PC-9 (cell line): ENCODE measurements around the gene NOXA1. TPM values are rescaled to one million over a fixed set of nuclear protein-coding genes. Genes with fewer than 3 reads are reported as not detected.
A peak's percentile ranks its signal among the peaks of the same experiment; 100 is the strongest.

ENCODE experiments used
- BruUV-seq: library from RNA; stranded (reverse); fragments of 400-500 nt; replicated peaks from 2 replicates; lab custom pipeline; 2021; lab: Mats Ljungman, UMichigan
- CTCF ChIA-PET: fragments of 300-600 bp; sonication (Branson Sonifier 250); formaldehyde crosslinking; loops from one replicate; lab custom pipeline; 2022; ENCODE audit warnings: antibody characterized with exemption; lab: Charles Lee
- POLR2A ChIA-PET: fragments of 300-600 bp; sonication (Branson Sonifier 250); formaldehyde crosslinking; loops from one replicate; lab custom pipeline; 2022; ENCODE audit warnings: antibody characterized with exemption; ENCODE audit not compliant: unreplicated experiment; lab: Charles Lee
- DNase-seq, 2 experiments: peaks; one replicate each; pipeline versions ENCODE4 v3.0.0 to v3.0.0-alpha.2; 2015 to 2022; ENCODE audit warnings: mixed read lengths in 1 of 2
- H2AFZ ChIP-seq: fragments of 200-600 bp; sonication (generic); 2 replicates; pipeline ENCODE4 v1.8.1; 2017; ENCODE audit warnings: antibody characterized with exemption
- H3F3A ChIP-seq: fragments of 200-600 bp; sonication (generic); 2 replicates; pipeline ENCODE4 v1.8.1; 2017; ENCODE audit warnings: antibody characterized with exemption, mild to moderate bottlenecking, low read depth; ENCODE audit not compliant: insufficient read depth
- H3K27ac ChIP-seq: fragments of 200-600 bp; sonication (generic); 2 replicates; pipeline ENCODE4 v1.6.1; 2016; ENCODE audit warnings: mixed run types
- H3K27me3 ChIP-seq: fragments of 200-600 bp; sonication (generic); 2 replicates; pipeline ENCODE4 v1.6.1; 2016; ENCODE audit warnings: low read depth, mixed run types; ENCODE audit not compliant: insufficient read depth
- H3K36me3 ChIP-seq: fragments of 200-600 bp; sonication (generic); 2 replicates; pipeline ENCODE4 v1.6.1; 2016; ENCODE audit warnings: low read depth, mixed run types
- H3K4me1 ChIP-seq: fragments of 200-600 bp; sonication (generic); replicated peaks from 2 replicates; pipeline ENCODE4 v1.6.1; 2016; ENCODE audit warnings: mixed run types; ENCODE audit not compliant: insufficient read depth
- H3K4me2 ChIP-seq: fragments of 200-600 bp; sonication (generic); 2 replicates; pipeline ENCODE4 v1.6.1; 2017; ENCODE audit warnings: mixed run types
- H3K4me3 ChIP-seq: fragments of 200-600 bp; sonication (generic); 2 replicates; pipeline ENCODE4 v1.6.1; 2016; ENCODE audit warnings: mixed run types
- H3K79me2 ChIP-seq: fragments of 200-600 bp; sonication (generic); 2 replicates; pipeline ENCODE4 v1.6.1; 2017; ENCODE audit warnings: low read depth, mixed run types
- H3K9me2 ChIP-seq: fragments of 200-600 bp; sonication (generic); 2 replicates; pipeline ENCODE4 v1.8.1; 2017; ENCODE audit warnings: mild to moderate bottlenecking; ENCODE audit not compliant: insufficient read depth
- H3K9me3 ChIP-seq: fragments of 200-600 bp; sonication (generic); 2 replicates; pipeline ENCODE4 v1.8.1; 2016; ENCODE audit warnings: low read depth; ENCODE audit not compliant: insufficient read depth
- H4K20me1 ChIP-seq: fragments of 200-600 bp; sonication (generic); 2 replicates; pipeline ENCODE4 v1.8.1; 2017; ENCODE audit not compliant: insufficient read depth
- EZH2 ChIP-seq: fragments of 200-600 bp; sonication (generic); IDR thresholded peaks from 2 replicates; pipeline ENCODE4 v1.8.0; 2017; ENCODE audit warnings: antibody characterized with exemption, low read depth
- intact Hi-C: fragments of 100-400 bp; cut with micrococcal nuclease; formaldehyde crosslinking; loops from one replicate; pipeline ENCODE4 v1.10.0; 2022; ENCODE audit not compliant: unreplicated experiment
- total RNA-seq: library from RNA; stranded (reverse); gene quantifications from 2 replicates; pipeline ENCODE4 v1.2.3, GENCODE V29; 2021
- TF ChIP-seq, protein P1 (sequence below): fragments of 200-600 bp; sonication (generic); conservative IDR thresholded peaks from 2 replicates; pipeline ENCODE4 v1.6.1; 2017; ENCODE audit warnings: mixed run types, antibody characterized with exemption, mild to moderate bottlenecking, moderate library complexity

Gene NOXA1
- total RNA-seq, 1 experiment from 2014 or later, result 10.5 TPM

DNA sequence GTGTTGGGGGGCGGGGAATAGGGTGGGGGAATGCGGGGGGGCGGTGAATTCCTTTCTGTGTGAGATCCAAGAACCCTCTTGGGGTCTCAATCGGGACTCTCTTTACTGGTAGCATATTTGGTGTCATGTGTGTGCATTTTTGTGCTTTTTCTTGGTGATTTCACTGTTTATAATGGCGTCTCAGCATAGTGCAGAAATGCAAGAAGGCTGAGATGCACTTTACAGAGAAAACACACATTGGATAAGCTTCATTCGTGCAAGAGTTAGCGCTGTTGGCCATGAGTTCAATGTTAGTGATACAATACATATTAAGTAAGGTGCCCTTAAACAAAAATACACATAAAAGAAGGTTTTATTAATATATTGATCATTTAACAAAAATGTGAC lies 18.7 kb downstream of the NOXA1 start:
- intact Hi-C loops, result no loop called here
- Histone ChIP-seq H3K9me3 (no peaks in the 10 kb centered on the region), H3K9me2 (no peaks in the 10 kb centered on the region), H3F3A (peaks cover 28% of the 10 kb centered on the region), H3K27me3 (no peaks in the 10 kb centered on the region), H3K36me3 (no peaks in the 10 kb centered on the region), H3K4me2 (peak overlapping the region; percentile 51), H3K4me3 (0 out of 2 replicates have a peak overlapping the region, but pooled peaks have one; percentile 24), H2AFZ (no peak overlapping the region), H3K4me1 (peaks cover 19% of the 10 kb centered on the region), H4K20me1 (0 out of 2 replicates have a peak, but pooled peaks cover 3% of the 10 kb centered on the region), H3K79me2 (no peaks in the 10 kb centered on the region), H3K27ac (no peak overlapping the region)
- ChIA-PET CTCF (interaction anchor here (0.6 to 1.2 kb wide), 5 partner anchors 19 to 164 kb away, joined by 3 to 17 read pairs (median 6); partner anchors contain the start of genes EXD3, NOXA1, NRARP and TOR4A), POLR2A (interaction anchor here (0.6 to 0.7 kb wide), 4 partner anchors 12 to 1018 kb away, joined by 3 to 14 read pairs (median 7); no protein-coding TSS in a partner anchor)
- DNase-seq, result no peak
- BruUV-seq, result no TSS peak
- TF ChIP-seq EZH2, result no peak
- TF ChIP-seq, protein P1, sequence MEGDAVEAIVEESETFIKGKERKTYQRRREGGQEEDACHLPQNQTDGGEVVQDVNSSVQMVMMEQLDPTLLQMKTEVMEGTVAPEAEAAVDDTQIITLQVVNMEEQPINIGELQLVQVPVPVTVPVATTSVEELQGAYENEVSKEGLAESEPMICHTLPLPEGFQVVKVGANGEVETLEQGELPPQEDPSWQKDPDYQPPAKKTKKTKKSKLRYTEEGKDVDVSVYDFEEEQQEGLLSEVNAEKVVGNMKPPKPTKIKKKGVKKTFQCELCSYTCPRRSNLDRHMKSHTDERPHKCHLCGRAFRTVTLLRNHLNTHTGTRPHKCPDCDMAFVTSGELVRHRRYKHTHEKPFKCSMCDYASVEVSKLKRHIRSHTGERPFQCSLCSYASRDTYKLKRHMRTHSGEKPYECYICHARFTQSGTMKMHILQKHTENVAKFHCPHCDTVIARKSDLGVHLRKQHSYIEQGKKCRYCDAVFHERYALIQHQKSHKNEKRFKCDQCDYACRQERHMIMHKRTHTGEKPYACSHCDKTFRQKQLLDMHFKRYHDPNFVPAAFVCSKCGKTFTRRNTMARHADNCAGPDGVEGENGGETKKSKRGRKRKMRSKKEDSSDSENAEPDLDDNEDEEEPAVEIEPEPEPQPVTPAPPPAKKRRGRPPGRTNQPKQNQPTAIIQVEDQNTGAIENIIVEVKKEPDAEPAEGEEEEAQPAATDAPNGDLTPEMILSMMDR, result no peak

DNA sequence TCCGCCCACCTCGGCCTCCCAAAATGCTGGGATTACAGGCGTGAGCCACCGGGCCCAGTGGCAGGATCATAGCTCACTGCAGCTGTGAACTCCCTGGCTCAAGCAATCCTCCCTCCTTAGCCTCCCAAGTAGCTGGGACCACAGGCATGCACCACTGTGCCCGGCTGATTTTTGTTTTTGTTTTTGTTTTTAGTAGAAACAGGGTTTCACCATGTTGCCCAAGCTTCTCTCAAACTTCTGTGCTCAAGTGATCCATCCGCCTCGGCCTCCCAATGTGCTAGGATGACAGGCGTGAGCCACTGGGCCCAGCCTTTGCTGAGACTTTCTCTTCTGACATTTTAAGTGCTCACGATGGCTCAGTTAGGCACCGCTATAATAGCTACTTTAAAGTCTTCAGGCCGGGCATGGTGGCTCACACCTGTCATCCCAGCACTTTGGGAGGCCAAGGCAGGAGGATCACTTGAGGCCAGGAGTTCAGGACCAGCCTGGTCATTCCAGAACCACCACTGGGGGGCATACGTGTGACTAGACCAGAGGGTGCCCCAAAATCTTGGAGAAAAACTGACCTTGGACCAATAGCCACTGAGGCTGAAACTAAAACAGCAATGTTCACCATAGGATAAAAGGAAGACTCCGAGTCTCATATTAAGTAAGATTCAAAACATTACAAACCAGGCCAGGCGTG lies 21.1 kb downstream of the NOXA1 start:
- Histone ChIP-seq H3K27me3 (no peaks in the 10 kb centered on the region), H2AFZ (no peak overlapping the region), H3K27ac (no peak overlapping the region), H4K20me1 (0 out of 2 replicates have a peak, but pooled peaks cover 3% of the 10 kb centered on the region), H3K9me2 (no peaks in the 10 kb centered on the region), H3K4me2 (no peak overlapping the region), H3K79me2 (no peaks in the 10 kb centered on the region), H3K9me3 (no peaks in the 10 kb centered on the region), H3K36me3 (no peaks in the 10 kb centered on the region), H3F3A (peaks cover 26% of the 10 kb centered on the region), H3K4me3 (no peak overlapping the region), H3K4me1 (peaks cover 18% of the 10 kb centered on the region)
- POLR2A ChIA-PET, result interaction anchor here (0.7 kb wide), 1 partner anchor 132 kb away, joined by 5 read pairs; no protein-coding TSS in a partner anchor
- intact Hi-C loops, result no loop called here
- CTCF ChIA-PET, result no interaction called here
- no TSS peak for BruUV-seq
- TF ChIP-seq, protein P1, result no peak
- no peak for TF ChIP-seq EZH2
- DNase-seq, result no peak

DNA sequence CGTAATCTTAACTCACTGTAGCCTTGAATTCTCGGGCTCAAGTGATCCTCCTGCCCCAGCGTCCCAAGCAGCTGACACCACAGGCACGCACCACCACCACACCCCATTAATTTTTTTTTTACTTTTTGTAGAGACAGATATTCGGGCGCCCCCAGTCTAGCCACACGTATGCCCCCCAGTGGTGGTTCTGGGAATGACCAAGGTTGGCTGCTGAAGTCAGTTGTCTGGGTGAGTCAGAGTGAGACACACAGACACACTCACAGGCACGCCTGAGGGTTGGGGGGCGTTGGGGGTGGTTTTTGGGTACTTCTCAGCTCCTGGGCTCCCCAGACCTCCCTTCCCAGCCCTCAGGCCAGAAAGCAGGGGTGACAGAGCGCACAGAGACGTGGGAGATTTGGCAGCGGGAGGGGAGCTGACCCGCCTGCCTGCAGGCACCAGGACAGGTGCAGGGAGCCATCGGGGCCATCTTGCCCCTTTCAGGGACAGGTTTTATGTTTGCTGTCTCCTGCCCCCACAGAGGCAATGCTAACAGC lies 22.1 kb downstream of the NOXA1 start:
- H3K27me3 ChIP-seq, result no peaks in the 10 kb centered on the region
- H3K9me3 ChIP-seq, result no peaks in the 10 kb centered on the region
- no peaks in the 10 kb centered on the region for H3K9me2 ChIP-seq
- peak overlapping the region; percentile 60 for H3K4me2 ChIP-seq
- BruUV-seq, result no TSS peak
- 0 out of 2 replicates have a peak, but pooled peaks cover 3% of the 10 kb centered on the region for H4K20me1 ChIP-seq
- CTCF ChIA-PET, result interaction anchor here (0.5 to 0.6 kb wide), 2 partner anchors 143 to 222 kb away, joined by 3 to 6 read pairs; partner anchors contain the start of gene NRARP
- TF ChIP-seq, protein P1, result peak; percentile 93
- no peak for TF ChIP-seq EZH2
- H2AFZ ChIP-seq, result no peak overlapping the region
- no peak overlapping the region for H3K27ac ChIP-seq
- peak; percentile 76 to 93 for DNase-seq
- no peak overlapping the region for H3K4me3 ChIP-seq
- H3F3A ChIP-seq, result peaks cover 26% of the 10 kb centered on the region
- POLR2A ChIA-PET, result interaction anchor here (0.6 kb wide), 1 partner anchor 92 kb away, joined by 10 read pairs; no protein-coding TSS in a partner anchor
- no peaks in the 10 kb centered on the region for H3K79me2 ChIP-seq
- intact Hi-C loops, result loop anchor here (1.0 kb wide), 3 partner anchors 22 to 144 kb away; partner anchors contain the start of genes EXD3 and NOXA1
- H3K36me3 ChIP-seq, result no peaks in the 10 kb centered on the region
- H3K4me1 ChIP-seq, result peaks cover 18% of the 10 kb centered on the region
